ENCODE measurements around the gene DIP2C.

Gene DIP2C

DNA sequence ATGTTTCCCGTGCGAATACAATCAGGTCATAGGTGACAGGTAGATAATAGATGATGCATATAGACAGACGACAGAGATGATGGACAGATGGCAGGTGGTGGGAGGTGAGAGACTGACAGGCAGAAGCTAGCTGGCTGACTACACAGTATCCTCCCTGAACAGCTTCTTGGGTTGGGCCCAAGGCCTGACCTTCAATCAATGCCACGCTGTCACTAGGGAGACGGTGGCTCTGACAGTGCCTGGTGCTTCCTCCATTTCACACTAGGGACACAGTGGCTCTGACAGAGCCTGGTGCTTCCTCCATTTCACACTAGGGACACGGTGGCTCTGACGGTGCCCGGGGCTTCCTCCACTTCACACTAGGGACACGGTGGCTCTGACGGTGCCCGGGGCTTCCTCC, 200.1 kb downstream of the DIP2C start:
- TF ChIP-seq, protein P1, sequence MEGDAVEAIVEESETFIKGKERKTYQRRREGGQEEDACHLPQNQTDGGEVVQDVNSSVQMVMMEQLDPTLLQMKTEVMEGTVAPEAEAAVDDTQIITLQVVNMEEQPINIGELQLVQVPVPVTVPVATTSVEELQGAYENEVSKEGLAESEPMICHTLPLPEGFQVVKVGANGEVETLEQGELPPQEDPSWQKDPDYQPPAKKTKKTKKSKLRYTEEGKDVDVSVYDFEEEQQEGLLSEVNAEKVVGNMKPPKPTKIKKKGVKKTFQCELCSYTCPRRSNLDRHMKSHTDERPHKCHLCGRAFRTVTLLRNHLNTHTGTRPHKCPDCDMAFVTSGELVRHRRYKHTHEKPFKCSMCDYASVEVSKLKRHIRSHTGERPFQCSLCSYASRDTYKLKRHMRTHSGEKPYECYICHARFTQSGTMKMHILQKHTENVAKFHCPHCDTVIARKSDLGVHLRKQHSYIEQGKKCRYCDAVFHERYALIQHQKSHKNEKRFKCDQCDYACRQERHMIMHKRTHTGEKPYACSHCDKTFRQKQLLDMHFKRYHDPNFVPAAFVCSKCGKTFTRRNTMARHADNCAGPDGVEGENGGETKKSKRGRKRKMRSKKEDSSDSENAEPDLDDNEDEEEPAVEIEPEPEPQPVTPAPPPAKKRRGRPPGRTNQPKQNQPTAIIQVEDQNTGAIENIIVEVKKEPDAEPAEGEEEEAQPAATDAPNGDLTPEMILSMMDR (IDR thresholded peaks at IDR 0.05; ENCODE audit: insufficient read depth, low read length, poor library complexity, severe bottlenecking): no peak
- DNase-seq (ENCODE audit: extremely low read depth, insufficient read length): no peak
- no peak overlapping the region for H3K4me3 ChIP-seq (replicated peaks; ENCODE audit: low read depth, low read length)

DNA sequence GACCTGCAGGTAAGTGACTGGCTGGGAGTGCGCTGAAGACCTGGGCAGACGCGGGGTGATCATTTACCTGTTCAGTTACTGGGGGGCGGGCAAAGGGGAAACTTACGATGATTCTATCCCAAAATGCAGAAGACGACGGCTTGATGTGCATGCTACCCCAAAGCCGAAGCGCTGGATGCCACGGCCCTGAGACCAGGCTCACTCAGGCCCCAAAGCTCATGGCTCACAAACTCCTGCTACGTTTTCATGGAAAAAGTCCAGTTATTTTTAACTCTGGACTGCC, 200.6 kb downstream of the DIP2C start:
- no peak overlapping the region for H3K4me3 ChIP-seq (replicated peaks; ENCODE audit: low read depth, low read length)
- TF ChIP-seq, protein P1 (IDR thresholded peaks at IDR 0.05; ENCODE audit: insufficient read depth, low read length, poor library complexity, severe bottlenecking): no peak
- DNase-seq (ENCODE audit: extremely low read depth, insufficient read length): no peak
- H3K27me3 ChIP-seq (replicated peaks; ENCODE audit: control insufficient read depth, insufficient read depth, low read length): peaks cover 3% of the 10 kb centered on the region; the same call in 1 of the 2 replicates
- no peaks in the 10 kb centered on the region for H3K36me3 ChIP-seq (ENCODE audit: control insufficient read depth, insufficient read depth, low read length)

More for the DNA sequence above, 200.1 kb downstream of the DIP2C start:
- Histone ChIP-seq H3K36me3 (ENCODE audit: control insufficient read depth, insufficient read depth, low read length) (no peaks in the 10 kb centered on the region), H3K27me3 (replicated peaks; ENCODE audit: control insufficient read depth, insufficient read depth, low read length) (peaks cover 3% of the 10 kb centered on the region; the same call in 1 of the 2 replicates)

DNA sequence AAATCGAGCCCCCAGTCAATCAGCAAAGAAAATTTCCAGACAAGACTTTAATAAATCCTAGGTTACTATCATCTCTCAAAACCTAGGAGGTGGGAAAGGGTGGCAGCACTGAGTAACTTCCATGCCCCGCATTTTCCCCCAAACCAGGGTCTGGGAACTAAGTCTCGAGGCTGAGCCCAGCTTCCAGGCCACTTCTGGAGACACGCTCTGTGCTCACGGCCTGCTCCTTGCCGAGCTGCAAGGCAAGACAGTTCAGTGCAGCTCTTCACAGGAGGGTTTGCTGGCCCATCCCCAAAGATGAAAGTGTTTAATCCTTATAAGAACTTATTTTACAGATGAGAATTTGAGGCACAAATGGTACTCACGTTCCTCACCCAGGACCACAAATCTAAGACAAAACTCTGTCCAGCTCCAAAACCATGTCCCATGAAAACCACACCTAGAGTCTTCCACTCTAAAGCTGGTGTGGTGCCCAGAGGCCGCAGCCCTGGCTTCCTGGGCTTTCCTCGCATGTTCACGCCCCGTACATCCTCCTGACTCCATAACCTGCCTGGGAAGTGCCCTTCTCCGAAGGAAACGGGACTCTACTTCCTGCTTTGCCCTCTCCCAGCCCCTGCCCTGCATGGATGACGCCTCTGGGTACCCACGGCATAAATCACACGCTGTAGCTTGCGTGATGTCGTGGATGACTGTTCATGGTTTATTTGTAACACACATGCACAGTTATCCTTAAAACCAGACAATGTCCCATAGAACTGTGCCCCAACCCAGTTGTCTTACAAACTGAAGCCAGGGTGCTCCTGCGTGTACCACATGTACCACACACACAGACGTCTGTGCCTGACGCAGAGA, 201.2 kb downstream of the DIP2C start:
- TF ChIP-seq, protein P1 (IDR thresholded peaks at IDR 0.05; ENCODE audit: insufficient read depth, low read length, poor library complexity, severe bottlenecking): no peak
- DNase-seq (ENCODE audit: extremely low read depth, insufficient read length): no peak
- H3K4me3 ChIP-seq (replicated peaks; ENCODE audit: low read depth, low read length): no peak overlapping the region
- H3K27me3 ChIP-seq (replicated peaks; ENCODE audit: control insufficient read depth, insufficient read depth, low read length): peaks cover 3% of the 10 kb centered on the region; the same call in 1 of the 2 replicates
- no peaks in the 10 kb centered on the region for H3K36me3 ChIP-seq (ENCODE audit: control insufficient read depth, insufficient read depth, low read length)

DNA sequence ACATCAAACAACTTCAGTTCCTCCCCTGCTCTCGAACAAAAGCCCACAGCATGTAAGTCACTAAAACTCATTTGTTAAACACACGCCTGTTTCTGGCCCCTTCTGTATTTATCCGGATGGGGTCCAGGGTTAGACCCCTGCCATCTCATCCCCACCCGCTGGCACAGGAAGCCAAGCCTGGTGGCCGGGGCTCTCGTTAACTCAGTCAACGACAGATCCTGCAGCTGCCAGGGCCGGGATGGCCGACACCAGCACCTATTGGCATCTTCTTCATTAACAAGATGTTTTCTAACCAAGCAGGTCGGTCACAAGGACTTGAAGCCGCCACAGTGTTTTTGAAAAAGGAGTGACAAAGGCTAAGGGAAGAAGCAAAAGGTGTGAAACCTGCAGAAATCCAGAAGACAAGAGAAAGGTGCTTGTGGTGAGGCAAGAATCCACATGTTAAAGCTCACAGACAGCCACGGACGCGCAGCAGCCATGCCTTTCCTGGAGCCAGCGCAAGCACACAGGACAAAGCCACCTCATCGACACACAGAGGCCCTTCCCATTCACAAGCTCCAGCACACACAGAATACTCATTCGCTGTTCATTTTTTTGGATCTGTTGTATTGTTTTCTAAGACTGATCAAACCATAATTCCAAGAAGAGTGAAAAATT, 202.7 kb downstream of the DIP2C start:
- no peaks in the 10 kb centered on the region for H3K36me3 ChIP-seq (ENCODE audit: control insufficient read depth, insufficient read depth, low read length)
- DNase-seq (ENCODE audit: extremely low read depth, insufficient read length): no peak
- TF ChIP-seq, protein P1 (IDR thresholded peaks at IDR 0.05; ENCODE audit: insufficient read depth, low read length, poor library complexity, severe bottlenecking): no peak
- no peaks in the 10 kb centered on the region; the same call in 1 of the 2 replicates for H3K27me3 ChIP-seq (replicated peaks; ENCODE audit: control insufficient read depth, insufficient read depth, low read length)
- H3K4me3 ChIP-seq (replicated peaks; ENCODE audit: low read depth, low read length): no peak overlapping the region

DNA sequence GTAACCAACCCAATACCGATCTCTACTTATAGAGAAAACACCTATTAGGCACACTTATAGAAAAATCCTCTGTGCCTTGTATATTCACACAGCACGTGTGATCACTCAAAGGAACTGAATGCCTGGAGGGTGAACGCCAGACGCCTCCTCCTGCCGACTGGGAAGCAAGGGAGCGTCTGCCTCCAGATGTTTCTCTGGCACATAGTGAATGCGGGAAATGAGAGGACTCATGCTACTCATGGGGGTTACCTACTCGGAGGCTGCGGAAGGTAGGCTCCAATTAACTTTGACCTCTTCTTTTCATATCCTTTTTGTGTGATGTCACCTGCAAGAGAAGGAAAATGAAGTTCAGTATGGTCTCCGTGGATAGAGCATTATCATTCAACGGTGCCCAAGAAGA, 203.3 kb downstream of the DIP2C start:
- Histone ChIP-seq H3K4me3 (replicated peaks; ENCODE audit: low read depth, low read length) (no peak overlapping the region), H3K27me3 (replicated peaks; ENCODE audit: control insufficient read depth, insufficient read depth, low read length) (no peaks in the 10 kb centered on the region; the same call in 1 of the 2 replicates), H3K36me3 (ENCODE audit: control insufficient read depth, insufficient read depth, low read length) (no peaks in the 10 kb centered on the region)
- DNase-seq (ENCODE audit: extremely low read depth, insufficient read length): no peak
- TF ChIP-seq, protein P1 (IDR thresholded peaks at IDR 0.05; ENCODE audit: insufficient read depth, low read length, poor library complexity, severe bottlenecking): no peak
